ENCODE measurements around the gene SBK1. TPM values are rescaled to one million over a fixed set of nuclear protein-coding genes. Genes with fewer than 3 reads are reported as not detected.

SBK1 gene
- total RNA-seq, 1 experiment from 2014 or later, result 0.37 TPM

- in situ Hi-C loops (cut with HindIII; ENCODE audit: low pct_unique_long_range_greater_than_20kb, low sequenced_read_pairs), result no loop called here
- DNase-seq (ENCODE audit: low read depth, low spot score), result peak; percentile 74
These were observed 14.6 kb upstream of the SBK1 start for GRCh38 chr16:28277537-28278388.

- in situ Hi-C loops (cut with HindIII; ENCODE audit: low pct_unique_long_range_greater_than_20kb, low sequenced_read_pairs), result no loop called here
These were observed 13.3 kb upstream of the SBK1 start for GRCh38 chr16:28279006-28279405.

GRCh38 chr16:28280881-28281836 lies 11.2 kb upstream of the SBK1 start:
- DNase-seq (ENCODE audit: low read depth, low spot score), result no peak
- in situ Hi-C loops (cut with HindIII; ENCODE audit: low pct_unique_long_range_greater_than_20kb, low sequenced_read_pairs), result no loop called here

More at GRCh38 chr16:28279006-28279405, 13.3 kb upstream of the SBK1 start:
- DNase-seq (ENCODE audit: low read depth, low spot score), result no peak

- no peak for DNase-seq (ENCODE audit: low read depth, low spot score)
- in situ Hi-C loops (cut with HindIII; ENCODE audit: low pct_unique_long_range_greater_than_20kb, low sequenced_read_pairs), result no loop called here
These were observed 10.3 kb upstream of the SBK1 start for GRCh38 chr16:28282045-28282444.

- no peak for DNase-seq (ENCODE audit: low read depth, low spot score)
- in situ Hi-C loops (cut with HindIII; ENCODE audit: low pct_unique_long_range_greater_than_20kb, low sequenced_read_pairs), result no loop called here
These were observed 9.2 kb upstream of the SBK1 start for GRCh38 chr16:28283173-28283572.

GRCh38 chr16:28283798-28284577 lies 8.3 kb upstream of the SBK1 start:
- in situ Hi-C loops (cut with HindIII; ENCODE audit: low pct_unique_long_range_greater_than_20kb, low sequenced_read_pairs), result no loop called here

GRCh38 chr16:28285649-28286048 lies 6.7 kb upstream of the SBK1 start:
- no peak for DNase-seq (ENCODE audit: low read depth, low spot score)
- in situ Hi-C loops (cut with HindIII; ENCODE audit: low pct_unique_long_range_greater_than_20kb, low sequenced_read_pairs), result no loop called here

More at GRCh38 chr16:28283798-28284577, 8.3 kb upstream of the SBK1 start:
- no peak for DNase-seq (ENCODE audit: low read depth, low spot score)

- in situ Hi-C loops (cut with HindIII; ENCODE audit: low pct_unique_long_range_greater_than_20kb, low sequenced_read_pairs), result no loop called here
- no peak for DNase-seq (ENCODE audit: low read depth, low spot score)
These were observed 4.2 kb upstream of the SBK1 start for GRCh38 chr16:28288114-28288513.

GRCh38 chr16:28289048-28289447 lies 3.3 kb upstream of the SBK1 start:
- in situ Hi-C loops (cut with HindIII; ENCODE audit: low pct_unique_long_range_greater_than_20kb, low sequenced_read_pairs), result no loop called here

GRCh38 chr16:28289939-28290858 lies 2.1 kb upstream of the SBK1 start:
- in situ Hi-C loops (cut with HindIII; ENCODE audit: low pct_unique_long_range_greater_than_20kb, low sequenced_read_pairs), result no loop called here
- no peak for DNase-seq (ENCODE audit: low read depth, low spot score)

More at GRCh38 chr16:28289048-28289447, 3.3 kb upstream of the SBK1 start:
- DNase-seq (ENCODE audit: low read depth, low spot score), result no peak

GRCh38 chr16:28290859-28291254 lies 1.5 kb upstream of the SBK1 start:
- DNase-seq (ENCODE audit: low read depth, low spot score), result no peak
- in situ Hi-C loops (cut with HindIII; ENCODE audit: low pct_unique_long_range_greater_than_20kb, low sequenced_read_pairs), result no loop called here

- in situ Hi-C loops (cut with HindIII; ENCODE audit: low pct_unique_long_range_greater_than_20kb, low sequenced_read_pairs), result no loop called here
- no peak for DNase-seq (ENCODE audit: low read depth, low spot score)
These were observed 641 bp downstream of the SBK1 start for GRCh38 chr16:28292731-28293600.

GRCh38 chr16:28293601-28293960 lies 1.3 kb downstream of the SBK1 start:
- DNase-seq (ENCODE audit: low read depth, low spot score), result no peak
- in situ Hi-C loops (cut with HindIII; ENCODE audit: low pct_unique_long_range_greater_than_20kb, low sequenced_read_pairs), result no loop called here

GRCh38 chr16:28294201-28294600 lies 1.9 kb downstream of the SBK1 start:
- DNase-seq (ENCODE audit: low read depth, low spot score), result no peak
- in situ Hi-C loops (cut with HindIII; ENCODE audit: low pct_unique_long_range_greater_than_20kb, low sequenced_read_pairs), result no loop called here

GRCh38 chr16:28295276-28295675 lies 3.0 kb downstream of the SBK1 start:
- no peak for DNase-seq (ENCODE audit: low read depth, low spot score)
- in situ Hi-C loops (cut with HindIII; ENCODE audit: low pct_unique_long_range_greater_than_20kb, low sequenced_read_pairs), result no loop called here

GRCh38 chr16:28297308-28297707 lies 5.0 kb downstream of the SBK1 start:
- in situ Hi-C loops (cut with HindIII; ENCODE audit: low pct_unique_long_range_greater_than_20kb, low sequenced_read_pairs), result no loop called here
- no peak for DNase-seq (ENCODE audit: low read depth, low spot score)
